HCT116 (cell line): Measurements from ENCODE around the gene DARS1. TPM values are rescaled to one million over a fixed set of nuclear protein-coding genes. Genes with fewer than 3 reads are reported as not detected.

Experiments used
- ATAC-seq: fragments of 200-7000 bp; cut with Tn5 transposase; 2 replicates; pipeline ENCODE4 v1.9.1; 2020; ENCODE audit warnings: mild to moderate bottlenecking, moderate library complexity
- BruUV-seq: library from RNA; stranded (reverse); fragments of 400-500 nt; replicated peaks from 2 replicates; lab custom pipeline; 2021; lab: Mats Ljungman, UMichigan
- CTCF ChIA-PET: fragments of 300-600 bp; sonication (Branson Sonifier 250); formaldehyde crosslinking; loops from one replicate; lab custom pipeline; 2021; ENCODE audit warnings: antibody characterized with exemption; lab: Charles Lee
- POLR2A ChIA-PET: fragments of 300-600, 350-600 bp; sonication (Branson Sonifier 250); formaldehyde crosslinking; loops from one replicate; lab custom pipeline; 2021; ENCODE audit warnings: antibody characterized with exemption; lab: Charles Lee
- RAD21 ChIA-PET, 2 experiments: fragments of 300-600 bp; sonication (Branson Sonifier 250); formaldehyde crosslinking; loops; one replicate each; lab custom pipeline; 2023; ENCODE audit warnings: low total read pairs in 2 of 2; ENCODE audit not compliant: uncharacterized antibody in 2 of 2, unreplicated experiment in 2 of 2, low non-redundant PET in 1 of 2; lab: Charles Lee
- DNase-seq: peaks from one replicate; pipeline ENCODE4 v3.0.0-alpha.2; 2010; ENCODE audit warnings: low read depth, low spot score
- H2AFZ ChIP-seq: fragments of 200-600 bp; shearing (Covaris generic), sonication (generic); 2 replicates; pipeline ENCODE4 v1.6.1; 2017; ENCODE audit warnings: low read depth, mixed run types, mixed read lengths, antibody characterized with exemption, low read length; ENCODE audit not compliant: poor library complexity, severe bottlenecking
- H3K27ac ChIP-seq: 2 replicates; pipeline ENCODE4 v1.5.1; 2012; ENCODE audit warnings: low read depth, low read length
- H3K27me3 ChIP-seq: fragments of 200-600 bp; sonication (generic); 2 replicates; pipeline ENCODE4 v1.6.1; 2016; ENCODE audit warnings: mixed run types, low read length, mixed read lengths; ENCODE audit not compliant: insufficient read depth
- H3K36me3 ChIP-seq, 2 experiments: fragments of 200-500 bp in 1 of 2; fragments of 200-600 bp in 1 of 2; sonication (Bioruptor generic) in 1 of 2; sonication (generic) in 1 of 2; 2 replicates each; pipeline versions ENCODE4 v1.5.1 to v1.6.1; 2014 to 2016; ENCODE audit warnings: low read length in 2 of 2, inconsistent platforms in 1 of 2, mixed read lengths in 1 of 2, mixed run types in 1 of 2; ENCODE audit not compliant: insufficient read depth in 2 of 2, control insufficient read depth in 1 of 2
- H3K4me1 ChIP-seq, 2 experiments: fragments of 200-600 bp in 1 of 2; sonication (generic) in 1 of 2; 2 replicates each; pipeline versions ENCODE4 v1.5.1 to v1.6.1; 2012 to 2017; ENCODE audit warnings: low read length in 2 of 2, inconsistent platforms in 1 of 2, mild to moderate bottlenecking in 1 of 2, mixed read lengths in 1 of 2, mixed run types in 1 of 2, moderate library complexity in 1 of 2; ENCODE audit not compliant: insufficient read depth in 2 of 2, control insufficient read depth in 1 of 2
- H3K4me2 ChIP-seq: fragments of 200-600 bp; sonication (generic); 2 replicates; pipeline ENCODE4 v1.6.1; 2017; ENCODE audit warnings: mixed run types, low read length, mixed read lengths
- H3K4me3 ChIP-seq, 2 experiments: fragments of 200-600 bp in 1 of 2; sonication (generic) in 1 of 2; replicated peaks in 1 of 2; 2 replicates each; pipeline ENCODE4 v1.5.1; 2011 to 2016; ENCODE audit warnings: low read length in 2 of 2, control low read depth in 1 of 2, low read depth in 1 of 2, mild to moderate bottlenecking in 1 of 2, mixed read lengths in 1 of 2, mixed run types in 1 of 2
- H3K79me2 ChIP-seq: fragments of 200-600 bp; sonication (generic); 2 replicates; pipeline ENCODE4 v1.6.1; 2017; ENCODE audit warnings: mild to moderate bottlenecking, mixed run types, low read length, moderate library complexity, mixed read lengths; ENCODE audit not compliant: insufficient read depth
- H3K9ac ChIP-seq: fragments of 200-600 bp; sonication (generic); 2 replicates; pipeline ENCODE4 v1.6.1; 2016; ENCODE audit warnings: low read length, mixed read lengths
- H3K9me2 ChIP-seq: fragments of 200-600 bp; sonication (generic), shearing (Covaris generic); 2 replicates; pipeline ENCODE4 v1.6.1; 2017; ENCODE audit warnings: mixed run types, mild to moderate bottlenecking, moderate library complexity; ENCODE audit not compliant: insufficient read depth
- H3K9me3 ChIP-seq, 2 experiments: fragments of 200-500 bp in 1 of 2; fragments of 200-600 bp in 1 of 2; sonication (Bioruptor generic) in 1 of 2; sonication (generic) in 1 of 2; 2 replicates each; pipeline ENCODE4 v1.6.1; 2014 to 2017; ENCODE audit warnings: low read length in 2 of 2, mixed read lengths in 2 of 2, inconsistent platforms in 1 of 2, low read depth in 1 of 2, mild to moderate bottlenecking in 1 of 2, mixed run types in 1 of 2, moderate library complexity in 1 of 2; ENCODE audit not compliant: control insufficient read depth in 1 of 2, insufficient read depth in 1 of 2
- H4K20me1 ChIP-seq: fragments of 200-600 bp; sonication (generic), shearing (Covaris generic); 2 replicates; pipeline ENCODE4 v1.6.1; 2017; ENCODE audit warnings: mixed run types, mild to moderate bottlenecking, moderate library complexity; ENCODE audit not compliant: insufficient read depth
- CBX3 ChIP-seq: IDR thresholded peaks from 2 replicates; pipeline ENCODE4 v1.6.1; 2012; ENCODE audit warnings: low read depth
- CEBPB ChIP-seq: IDR thresholded peaks from 2 replicates; pipeline ENCODE4 v1.6.1; 2012; ENCODE audit warnings: low read depth
- CTCF ChIP-seq, 3 experiments: fragments of 200-600 bp in 1 of 3; sonication (generic) in 1 of 3; IDR thresholded peaks in 2 of 3; conservative IDR thresholded peaks in 1 of 3; 2 replicates each; pipeline ENCODE4 v1.5.1; 2012 to 2017; ENCODE audit warnings: low read depth in 2 of 3, low read length in 2 of 3, antibody characterized with exemption in 1 of 3, borderline replicate concordance in 1 of 3, control low read depth in 1 of 3, mild to moderate bottlenecking in 1 of 3, mixed read lengths in 1 of 3, mixed run types in 1 of 3, moderate library complexity in 1 of 3; ENCODE audit not compliant: insufficient read depth in 1 of 3
- ELF1 ChIP-seq: IDR thresholded peaks from 2 replicates; pipeline ENCODE4 v1.6.1; 2012; ENCODE audit warnings: low read depth, borderline replicate concordance
- EZH2phosphoT487 ChIP-seq: fragments of 200-600 bp; IDR thresholded peaks from 2 replicates; pipeline ENCODE4 v1.6.1; 2018; ENCODE audit warnings: antibody characterized with exemption, borderline replicate concordance
- FOSL1 ChIP-seq: IDR thresholded peaks from 2 replicates; pipeline ENCODE4 v1.6.1; 2012; ENCODE audit warnings: low read depth
- MAX ChIP-seq: IDR thresholded peaks from 2 replicates; pipeline ENCODE4 v1.6.1; 2012
- POLR2AphosphoS5 ChIP-seq: IDR thresholded peaks from 2 replicates; pipeline ENCODE4 v1.6.1; 2011; ENCODE audit warnings: mild to moderate bottlenecking, low read depth, low read length, moderate library complexity
- SIN3A ChIP-seq: IDR thresholded peaks from 2 replicates; pipeline ENCODE4 v1.6.1; 2012; ENCODE audit warnings: low read depth
- YY1 ChIP-seq: IDR thresholded peaks from 2 replicates; pipeline ENCODE4 v1.6.1; 2011; ENCODE audit warnings: low read length, low read depth, moderate library complexity, mild to moderate bottlenecking; ENCODE audit not compliant: insufficient replicate concordance; ENCODE audit errors: extremely low read depth
- ZNF274 ChIP-seq: fragments of 200-500 bp; sonication (Bioruptor generic); IDR thresholded peaks from 2 replicates; pipeline ENCODE4 v1.6.1; 2014; ENCODE audit warnings: mild to moderate bottlenecking, low read depth, low read length, inconsistent platforms
- intact Hi-C: fragments of 100-400 bp; cut with micrococcal nuclease; formaldehyde crosslinking; loops from 2 replicates; pipeline ENCODE4 v1.10.0; 2022
- total RNA-seq: library from RNA; stranded (reverse); gene quantifications from one replicate; pipeline ENCODE4 v1.2.1, GENCODE V29; 2021; ENCODE audit not compliant: unreplicated experiment
- TF ChIP-seq, protein P1 (sequence below): IDR thresholded peaks from 2 replicates; pipeline ENCODE4 v1.6.1; 2012; ENCODE audit warnings: low read depth

DARS1 gene
- total RNA-seq, 1 experiment from 2014 or later, result 94.8 TPM

- DNase-seq (no peak), ATAC-seq (no peak)
- no peak overlapping the region for H3K27ac ChIP-seq
- BruUV-seq, result no TSS peak
- no peaks in the 10 kb centered on the region for H3K79me2 ChIP-seq
- no peak overlapping the region for H3K9ac ChIP-seq
- TF ChIP-seq EZH2phosphoT487, result no peak
- TF ChIP-seq ZNF274, result no peak
- no peak for TF ChIP-seq CBX3
- no peak for TF ChIP-seq SIN3A
- no peaks in the 10 kb centered on the region for H4K20me1 ChIP-seq
- intact Hi-C loops, result no loop called here
- no peaks in the 10 kb centered on the region for H3K27me3 ChIP-seq
- no peaks in the 10 kb centered on the region for H3K9me2 ChIP-seq
- H3K36me3 ChIP-seq, result no peaks in the 10 kb centered on the region
- no peaks in the 10 kb centered on the region for H3K9me3 ChIP-seq
- H3K4me3 ChIP-seq, result no peak overlapping the region
- RAD21 ChIA-PET, result no interaction called here
- POLR2A ChIA-PET, result no interaction called here
- H2AFZ ChIP-seq, result no peak overlapping the region
- no peak overlapping the region for H3K4me2 ChIP-seq
- CTCF ChIA-PET, result no interaction called here
- no peaks in the 10 kb centered on the region for H3K4me1 ChIP-seq
Measured at GRCh38 chr2:136012315-136012714, 26.9 kb upstream of the DARS1 start.

DNA sequence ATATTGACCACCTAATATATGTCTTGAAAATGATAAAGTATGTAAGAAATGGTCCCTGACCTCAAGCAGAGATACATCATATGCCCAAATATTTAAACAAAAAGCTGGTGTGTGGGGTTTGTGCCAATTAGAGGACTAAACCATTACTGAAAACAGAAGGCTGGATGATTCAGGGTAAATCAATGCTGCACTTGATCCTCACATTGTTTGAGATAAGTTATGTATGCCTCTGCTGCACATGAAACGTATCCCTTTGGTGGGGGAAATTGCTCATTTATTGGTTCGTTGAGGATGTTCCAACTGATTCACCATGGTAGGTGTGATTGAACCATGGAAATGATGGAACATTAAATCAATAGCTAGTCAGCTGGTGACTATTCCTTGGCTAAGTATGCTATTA lies 24.7 kb upstream of the DARS1 start:
- H3K4me3 ChIP-seq, result no peak overlapping the region
- no peaks in the 10 kb centered on the region for H4K20me1 ChIP-seq
- ATAC-seq (no peak), DNase-seq (no peak)
- no peaks in the 10 kb centered on the region for H3K9me3 ChIP-seq
- H3K9ac ChIP-seq, result no peak overlapping the region
- ChIA-PET RAD21 (no interaction called here), POLR2A (no interaction called here), CTCF (interaction anchor here (1.0 kb wide), 1 partner anchor 96 kb away, joined by 4 read pairs; no protein-coding TSS in a partner anchor)
- H3K27ac ChIP-seq, result no peak overlapping the region
- intact Hi-C loops, result no loop called here
- no TSS peak for BruUV-seq
- H3K4me2 ChIP-seq, result no peak overlapping the region
- peaks cover 3 to 10% of the 10 kb centered on the region in 2 experiments; a peak in 2 of 4 replicates for H3K4me1 ChIP-seq
- H2AFZ ChIP-seq, result no peak overlapping the region
- no peaks in the 10 kb centered on the region for H3K9me2 ChIP-seq
- H3K27me3 ChIP-seq, result no peaks in the 10 kb centered on the region
- no peaks in the 10 kb centered on the region for H3K36me3 ChIP-seq
- H3K79me2 ChIP-seq, result no peaks in the 10 kb centered on the region
- no peak for TF ChIP-seq MAX
- TF ChIP-seq CEBPB, result no peak
- TF ChIP-seq CTCF (IDR thresholded peaks at IDR 0.05 in 2 of 3, conservative IDR thresholded peaks at IDR 0.05 in 1 of 3; ENCODE audit: borderline replicate concordance in 1 of 3, insufficient read depth in 1 of 3, low read depth in 2 of 3, low read length in 2 of 3), result no peak
- no peak for TF ChIP-seq SIN3A
- TF ChIP-seq FOSL1, result no peak
- TF ChIP-seq CBX3, result no peak
- TF ChIP-seq, protein P1, sequence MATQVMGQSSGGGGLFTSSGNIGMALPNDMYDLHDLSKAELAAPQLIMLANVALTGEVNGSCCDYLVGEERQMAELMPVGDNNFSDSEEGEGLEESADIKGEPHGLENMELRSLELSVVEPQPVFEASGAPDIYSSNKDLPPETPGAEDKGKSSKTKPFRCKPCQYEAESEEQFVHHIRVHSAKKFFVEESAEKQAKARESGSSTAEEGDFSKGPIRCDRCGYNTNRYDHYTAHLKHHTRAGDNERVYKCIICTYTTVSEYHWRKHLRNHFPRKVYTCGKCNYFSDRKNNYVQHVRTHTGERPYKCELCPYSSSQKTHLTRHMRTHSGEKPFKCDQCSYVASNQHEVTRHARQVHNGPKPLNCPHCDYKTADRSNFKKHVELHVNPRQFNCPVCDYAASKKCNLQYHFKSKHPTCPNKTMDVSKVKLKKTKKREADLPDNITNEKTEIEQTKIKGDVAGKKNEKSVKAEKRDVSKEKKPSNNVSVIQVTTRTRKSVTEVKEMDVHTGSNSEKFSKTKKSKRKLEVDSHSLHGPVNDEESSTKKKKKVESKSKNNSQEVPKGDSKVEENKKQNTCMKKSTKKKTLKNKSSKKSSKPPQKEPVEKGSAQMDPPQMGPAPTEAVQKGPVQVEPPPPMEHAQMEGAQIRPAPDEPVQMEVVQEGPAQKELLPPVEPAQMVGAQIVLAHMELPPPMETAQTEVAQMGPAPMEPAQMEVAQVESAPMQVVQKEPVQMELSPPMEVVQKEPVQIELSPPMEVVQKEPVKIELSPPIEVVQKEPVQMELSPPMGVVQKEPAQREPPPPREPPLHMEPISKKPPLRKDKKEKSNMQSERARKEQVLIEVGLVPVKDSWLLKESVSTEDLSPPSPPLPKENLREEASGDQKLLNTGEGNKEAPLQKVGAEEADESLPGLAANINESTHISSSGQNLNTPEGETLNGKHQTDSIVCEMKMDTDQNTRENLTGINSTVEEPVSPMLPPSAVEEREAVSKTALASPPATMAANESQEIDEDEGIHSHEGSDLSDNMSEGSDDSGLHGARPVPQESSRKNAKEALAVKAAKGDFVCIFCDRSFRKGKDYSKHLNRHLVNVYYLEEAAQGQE, result no peak
- TF ChIP-seq POLR2AphosphoS5, result no peak
- no peak for TF ChIP-seq YY1
- TF ChIP-seq EZH2phosphoT487, result no peak
- no peak for TF ChIP-seq ELF1
